ENCODE data around the gene COL4A1.

DNA sequence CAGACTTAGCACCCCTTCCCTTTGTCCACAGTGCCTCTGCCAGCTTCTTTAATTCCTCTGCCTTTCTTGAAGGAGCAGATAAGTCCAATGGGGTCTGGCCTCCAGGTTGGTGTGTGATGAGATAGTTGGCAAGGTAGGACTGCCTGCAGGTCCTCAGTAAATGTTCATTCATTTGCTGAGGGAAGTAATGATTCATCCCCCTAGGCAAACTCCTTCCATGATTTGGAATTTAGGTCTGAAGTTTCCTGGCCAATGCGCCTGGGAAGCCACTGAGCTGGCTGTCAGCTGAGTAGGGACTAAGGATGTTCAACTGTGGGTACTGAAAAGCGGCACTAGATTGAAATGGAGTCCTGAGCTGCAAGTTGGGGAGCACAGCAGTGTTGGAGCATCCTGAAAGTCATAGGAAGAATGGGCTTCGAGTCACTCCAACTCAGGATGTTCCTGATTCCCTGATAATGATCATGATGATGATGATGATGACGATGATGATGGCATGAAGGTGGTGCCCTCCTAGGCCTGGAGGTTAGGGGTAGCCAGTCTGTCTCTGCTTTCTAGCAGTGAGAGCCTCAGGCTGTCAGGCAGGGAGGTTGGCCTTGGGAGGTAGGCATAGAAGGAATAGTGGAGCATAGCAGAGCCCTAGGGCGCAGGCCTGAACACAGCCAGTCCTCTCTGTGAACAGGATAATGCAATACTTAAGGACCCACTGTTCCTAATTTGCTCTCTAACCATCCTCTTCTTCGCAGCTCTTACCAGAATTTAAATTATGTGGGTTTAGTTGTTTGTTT lies 44.9 kb upstream of the COL4A1 start:
- TF ChIP-seq, protein P1, sequence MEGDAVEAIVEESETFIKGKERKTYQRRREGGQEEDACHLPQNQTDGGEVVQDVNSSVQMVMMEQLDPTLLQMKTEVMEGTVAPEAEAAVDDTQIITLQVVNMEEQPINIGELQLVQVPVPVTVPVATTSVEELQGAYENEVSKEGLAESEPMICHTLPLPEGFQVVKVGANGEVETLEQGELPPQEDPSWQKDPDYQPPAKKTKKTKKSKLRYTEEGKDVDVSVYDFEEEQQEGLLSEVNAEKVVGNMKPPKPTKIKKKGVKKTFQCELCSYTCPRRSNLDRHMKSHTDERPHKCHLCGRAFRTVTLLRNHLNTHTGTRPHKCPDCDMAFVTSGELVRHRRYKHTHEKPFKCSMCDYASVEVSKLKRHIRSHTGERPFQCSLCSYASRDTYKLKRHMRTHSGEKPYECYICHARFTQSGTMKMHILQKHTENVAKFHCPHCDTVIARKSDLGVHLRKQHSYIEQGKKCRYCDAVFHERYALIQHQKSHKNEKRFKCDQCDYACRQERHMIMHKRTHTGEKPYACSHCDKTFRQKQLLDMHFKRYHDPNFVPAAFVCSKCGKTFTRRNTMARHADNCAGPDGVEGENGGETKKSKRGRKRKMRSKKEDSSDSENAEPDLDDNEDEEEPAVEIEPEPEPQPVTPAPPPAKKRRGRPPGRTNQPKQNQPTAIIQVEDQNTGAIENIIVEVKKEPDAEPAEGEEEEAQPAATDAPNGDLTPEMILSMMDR (IDR thresholded peaks at IDR 0.05): no peak
- no peak for TF ChIP-seq POLR2AphosphoS5 (IDR thresholded peaks at IDR 0.05)
